Measurements from ENCODE around the gene PLXNB2. TPM values are rescaled to one million over a fixed set of nuclear protein-coding genes. Genes with fewer than 3 reads are reported as not detected.

The PLXNB2 gene
- polyA plus RNA-seq, 3 donors, result 38.2 to 368 (median 70.5) TPM

- Histone ChIP-seq H3K79me2 (ENCODE audit: insufficient read depth, low read length) (peaks cover 5% of the 10 kb centered on the region), H2AFZ (ENCODE audit: insufficient read depth, low read depth, low read length, poor library complexity, severe bottlenecking) (no peak overlapping the region), H3K9ac (ENCODE audit: insufficient read depth, low read length, poor library complexity, severe bottlenecking) (no peak overlapping the region), H3K9me3 (replicated peaks in 1 of 2; ENCODE audit: control insufficient read depth in 1 of 2, insufficient read depth in 1 of 2, low read length in 2 of 2) (no peaks in the 10 kb centered on the region), H3K36me3 (replicated peaks in 1 of 2; ENCODE audit: control insufficient read depth in 1 of 2, insufficient read depth in 2 of 2, low read length in 2 of 2) (peaks cover 90 to 97% of the 10 kb centered on the region in 2 donors), H3K4me1 (ENCODE audit: control insufficient read depth in 1 of 2, insufficient read depth in 2 of 2, low read length in 2 of 2) (no peaks in the 10 kb centered on the region), H3K4me3 (replicated peaks in 1 of 3; ENCODE audit: low read depth in 2 of 3, low read length in 3 of 3) (no peak overlapping the region), H3K27me3 (ENCODE audit: control insufficient read depth in 2 of 2, insufficient read depth in 2 of 2, low read length in 2 of 2) (no peaks in the 10 kb centered on the region), H3K27ac (ENCODE audit: low read depth in 1 of 2, low read length in 2 of 2) (no peak overlapping the region), H3K4me2 (replicated peaks; ENCODE audit: extremely low read depth, low read length, poor library complexity, severe bottlenecking) (no peak overlapping the region), H4K20me1 (ENCODE audit: insufficient read depth, low read length) (peaks cover 98% of the 10 kb centered on the region)
- H3K4me1 Mint-ChIP-seq, result no peaks in the 10 kb centered on the region
- TF ChIP-seq CTCF (IDR thresholded peaks at IDR 0.05), result no peak
- WGBS (ENCODE audit: insufficient coverage), result 97% methylated on average over 39 of the region's 47 CpGs
- DNase-seq, result no peak
- no peak overlapping the region for H3K27ac Mint-ChIP-seq
- H3K36me3 Mint-ChIP-seq, result peaks cover 54 to 90% of the 10 kb centered on the region in 2 donors
- H3K9me3 Mint-ChIP-seq, result peaks cover 0 to 2% (median 0%) of the 10 kb centered on the region in 7 donors
- intact Hi-C loops (cut with micrococcal nuclease), result no loop called here
- peaks cover 0 to 2% (median 0%) of the 10 kb centered on the region in 3 donors for H3K27me3 Mint-ChIP-seq (ENCODE audit: low read depth in 3 of 3)
- no peak overlapping the region for H3K4me3 Mint-ChIP-seq
These were observed 26.6 kb downstream of the PLXNB2 start for GRCh38 chr22:50280708-50281383.

- no peak for DNase-seq
- no peak overlapping the region for H2AFZ ChIP-seq (ENCODE audit: insufficient read depth, low read depth, low read length, poor library complexity, severe bottlenecking)
- Mint-ChIP-seq H3K27me3 (ENCODE audit: low read depth in 3 of 3) (peaks cover 0 to 2% (median 0%) of the 10 kb centered on the region in 3 donors), H3K4me3 (no peak overlapping the region), H3K4me1 (no peaks in the 10 kb centered on the region), H3K9me3 (peaks cover 0 to 2% (median 0%) of the 10 kb centered on the region in 7 donors), H3K27ac (no peak overlapping the region), H3K36me3 (peaks cover 54 to 93% of the 10 kb centered on the region in 2 donors)
- 95% methylated on average over 35 of the region's 38 CpGs for WGBS (ENCODE audit: insufficient coverage)
- H3K36me3 ChIP-seq (replicated peaks in 1 of 2; ENCODE audit: control insufficient read depth in 1 of 2, insufficient read depth in 2 of 2, low read length in 2 of 2), result peaks cover 94 to 99% of the 10 kb centered on the region in 2 donors
- no peak for TF ChIP-seq CTCF (IDR thresholded peaks at IDR 0.05)
- H3K4me2 ChIP-seq (replicated peaks; ENCODE audit: extremely low read depth, low read length, poor library complexity, severe bottlenecking), result no peak overlapping the region
- H3K9me3 ChIP-seq (replicated peaks in 1 of 2; ENCODE audit: control insufficient read depth in 1 of 2, insufficient read depth in 1 of 2, low read length in 2 of 2), result no peaks in the 10 kb centered on the region
- H4K20me1 ChIP-seq (ENCODE audit: insufficient read depth, low read length), result peaks cover 98% of the 10 kb centered on the region
- intact Hi-C loops (cut with micrococcal nuclease), result no loop called here
- H3K9ac ChIP-seq (ENCODE audit: insufficient read depth, low read length, poor library complexity, severe bottlenecking), result no peak overlapping the region
- peaks cover 3% of the 10 kb centered on the region for H3K79me2 ChIP-seq (ENCODE audit: insufficient read depth, low read length)
- H3K4me1 ChIP-seq (ENCODE audit: control insufficient read depth in 1 of 2, insufficient read depth in 2 of 2, low read length in 2 of 2), result no peaks in the 10 kb centered on the region
- H3K27me3 ChIP-seq (ENCODE audit: control insufficient read depth in 2 of 2, insufficient read depth in 2 of 2, low read length in 2 of 2), result no peaks in the 10 kb centered on the region
- no peak overlapping the region for H3K4me3 ChIP-seq (replicated peaks in 1 of 3; ENCODE audit: low read depth in 2 of 3, low read length in 3 of 3)
- H3K27ac ChIP-seq (ENCODE audit: low read depth in 1 of 2, low read length in 2 of 2), result no peak overlapping the region
These were observed 27.3 kb downstream of the PLXNB2 start for GRCh38 chr22:50280022-50280707.
